Tibial nerve (tissue), 4 donors: ENCODE data around the gene PCDHB12. TPM values are rescaled to one million over a fixed set of nuclear protein-coding genes. Genes with fewer than 3 reads are reported as not detected.
"Not testable (repeated sequence)": the region's sequence is repeated elsewhere in the genome, so short reads cannot be mapped to it uniquely, and the experiment has no call there.

Experiments used
- DNase-seq, 2 donors: peaks; one replicate each; pipeline ENCODE4 v3.0.0-alpha.2; 2019; ENCODE audit warnings: low spot score in 2 of 2
- H3K27ac ChIP-seq, 4 donors: fragments of 200-600 bp; sonication (generic) in 3 of 4; one replicate each; pipeline ENCODE4 v1.5.1; 2017 to 2019; ENCODE audit warnings: mild to moderate bottlenecking in 1 of 4
- H3K27me3 ChIP-seq, 2 donors: fragments of 200-600 bp; sonication (generic) in 1 of 2; one replicate each; pipeline versions ENCODE4 v1.5.1 to v1.6.0; 2017 to 2019
- H3K36me3 ChIP-seq, 3 donors: fragments of 200-600 bp; sonication (generic); one replicate each; pipeline ENCODE4 v1.5.1; 2018 to 2019
- H3K4me1 ChIP-seq, 4 donors: fragments of 200-600 bp; sonication (generic) in 3 of 4; one replicate each; pipeline ENCODE4 v1.5.1; 2017 to 2019
- H3K4me3 ChIP-seq, 4 donors: fragments of 200-600 bp; sonication (generic) in 3 of 4; one replicate each; pipeline ENCODE4 v1.5.1; 2017 to 2019; ENCODE audit warnings: mild to moderate bottlenecking in 1 of 4, moderate library complexity in 1 of 4
- H3K9me3 ChIP-seq, 4 donors: fragments of 200-600 bp; sonication (generic) in 3 of 4; one replicate each; pipeline ENCODE4 v1.5.1; 2017 to 2019
- CTCF ChIP-seq, 5 experiments: fragments of 200-600 bp in 3 of 5; fragments of 450-650 bp in 2 of 5; sonication (generic) in 3 of 5; IDR thresholded peaks; one replicate each; pipeline ENCODE4 v1.5.1; 2016 to 2019; ENCODE audit warnings: antibody characterized with exemption in 5 of 5, mild to moderate bottlenecking in 3 of 5, moderate library complexity in 2 of 5
- EP300 ChIP-seq, 2 donors: sonication (generic); formaldehyde crosslinking; IDR thresholded peaks; one replicate each; pipeline ENCODE4 v1.6.1; 2017; ENCODE audit warnings: antibody characterized with exemption in 2 of 2, mild to moderate bottlenecking in 1 of 2
- POLR2A ChIP-seq, 2 donors: fragments of 450-650 bp; IDR thresholded peaks; one replicate each; pipeline ENCODE4 v1.6.1; 2017; ENCODE audit warnings: antibody characterized with exemption in 2 of 2, mild to moderate bottlenecking in 2 of 2, moderate library complexity in 2 of 2
- WGBS, 2 donors: methylation state at CpG; one replicate each; pipeline ENCODE4 v1.1.5; 2018; 5-methylcytosine and 5-hydroxymethylcytosine counted together
- total RNA-seq, 4 donors: library from RNA; depleted of rRNA; stranded (reverse); fragments of >200 nt; gene quantifications; one replicate each; pipeline ENCODE4 v1.1.0, GENCODE V29; 2016

Gene PCDHB12
- total RNA-seq: 10 to 100 TPM in 3 of 4 donors, 1 to 10 TPM in 1; 5.7 to 12.6 (median 12.2) TPM

GRCh38 chr5:141208478-141208877 is at the start of gene PCDHB12:
TSS of gene PCDHB12 (plus strand) at chr5:141208719. CDS start at chr5:141208908, 189 bp downstream.
- TF ChIP-seq EP300 (IDR thresholded peaks at IDR 0.05) (no peak), CTCF (IDR thresholded peaks at IDR 0.05) (peak in 1 of 5 experiments; percentile 13), POLR2A (IDR thresholded peaks at IDR 0.05) (no peak)
- no peaks in the 10 kb centered on the region for H3K4me1 ChIP-seq
- peak within 1 kb of the TSS in 1 of 4 donors; percentile 24 for H3K4me3 ChIP-seq
- peaks cover 0 to 97% (median 35%) of the 10 kb centered on the region in 4 donors for H3K9me3 ChIP-seq
- H3K36me3 ChIP-seq: peaks cover 0 to 14% (median 0%) of the 10 kb centered on the region in 3 donors
- no peaks in the 10 kb centered on the region for H3K27me3 ChIP-seq
- no peak within 1 kb of the TSS for H3K27ac ChIP-seq
- peak in 1 of 2 donors; percentile 9 for DNase-seq
- WGBS, 2 donors: 21 to 22% methylated on average over 11 of the region's 11 CpGs

- H3K4me1 ChIP-seq: no peaks in the 10 kb centered on the region
- H3K4me3 ChIP-seq: peak within 1 kb of the TSS in 1 of 4 donors; percentile 34
- peaks cover 0 to 79% (median 26%) of the 10 kb centered on the region in 4 donors for H3K9me3 ChIP-seq
- peaks cover 0 to 13% (median 0%) of the 10 kb centered on the region in 3 donors for H3K36me3 ChIP-seq
- H3K27me3 ChIP-seq: no peaks in the 10 kb centered on the region
- DNase-seq: no peak
- H3K27ac ChIP-seq: peak within 1 kb of the TSS in 1 of 4 donors; percentile 18
- 31 to 48% methylated on average over 20 of the region's 20 CpGs for WGBS, 2 donors
- TF ChIP-seq EP300 (IDR thresholded peaks at IDR 0.05): no peak
- TF ChIP-seq CTCF (IDR thresholded peaks at IDR 0.05): peak in 4 of 5 experiments; percentile 9 to 33 (median 28)
- no peak for TF ChIP-seq POLR2A (IDR thresholded peaks at IDR 0.05)
Observed at GRCh38 chr5:141172381-141173204, 35.9 kb upstream of the PCDHB12 start, which contains the start of gene PCDHB7. TSS of gene PCDHB7 (plus strand) at chr5:141172644. CDS start at chr5:141172836, 192 bp downstream.

- not testable (repeated sequence) for DNase-seq, H3K27me3 ChIP-seq, H3K27ac ChIP-seq, H3K4me1 ChIP-seq, H3K4me3 ChIP-seq
- Histone ChIP-seq H3K9me3 (peaks cover 0 to 82% (median 33%) of the 10 kb centered on the region in 4 donors), H3K36me3 (peaks cover 0 to 16% (median 0%) of the 10 kb centered on the region in 3 donors)
- 53 to 62% methylated on average over 62 to 72 of the region's 79 CpGs for WGBS, 2 donors
Observed at GRCh38 chr5:141174291-141175104, 34.0 kb upstream of the PCDHB12 start.

GRCh38 chr5:141175933-141176332 is 32.6 kb upstream of the PCDHB12 start:
- Histone ChIP-seq H3K36me3 (peaks cover 0 to 16% (median 0%) of the 10 kb centered on the region in 3 donors), H3K27ac (no peak overlapping the region), H3K9me3 (peaks cover 0 to 89% (median 31%) of the 10 kb centered on the region in 4 donors), H3K4me3 (no peak overlapping the region), H3K27me3 (peaks cover 0 to 8% of the 10 kb centered on the region in 2 donors), H3K4me1 (no peaks in the 10 kb centered on the region)
- no peak for DNase-seq
- no peak for TF ChIP-seq POLR2A (IDR thresholded peaks at IDR 0.05)
- TF ChIP-seq EP300 (IDR thresholded peaks at IDR 0.05): no peak
- no peak for TF ChIP-seq CTCF (IDR thresholded peaks at IDR 0.05)
- 64 to 69% methylated on average over 1 of the region's 1 CpG for WGBS, 2 donors

- H3K27me3 ChIP-seq, H3K4me1 ChIP-seq, H3K4me3 ChIP-seq, H3K27ac ChIP-seq, DNase-seq: not testable (repeated sequence)
- 31 to 42% methylated on average over 14 to 18 of the region's 18 CpGs for WGBS, 2 donors
- H3K36me3 ChIP-seq: peaks cover 0 to 16% (median 0%) of the 10 kb centered on the region in 3 donors
- peaks cover 0 to 89% (median 35%) of the 10 kb centered on the region in 4 donors for H3K9me3 ChIP-seq
Observed at GRCh38 chr5:141177577-141178191, 30.8 kb upstream of the PCDHB12 start, which contains the start of gene PCDHB8. TSS of gene PCDHB8 (plus strand) at chr5:141177790. CDS start at chr5:141178035, 245 bp downstream.

- Histone ChIP-seq H3K36me3 (peaks cover 0 to 12% (median 0%) of the 10 kb centered on the region in 3 donors), H3K9me3 (peaks cover 0 to 88% (median 36%) of the 10 kb centered on the region in 4 donors)
- not testable (repeated sequence) for H3K4me3 ChIP-seq, DNase-seq, H3K27ac ChIP-seq, H3K27me3 ChIP-seq, H3K4me1 ChIP-seq
- 45 to 58% methylated on average over 32 to 34 of the region's 39 CpGs for WGBS, 2 donors
Observed at GRCh38 chr5:141179371-141179770, 29.1 kb upstream of the PCDHB12 start.

- peaks cover 0 to 88% (median 37%) of the 10 kb centered on the region in 4 donors for H3K9me3 ChIP-seq
- not testable (repeated sequence) for H3K4me1 ChIP-seq, H3K4me3 ChIP-seq, H3K27ac ChIP-seq, H3K27me3 ChIP-seq, DNase-seq
- peaks cover 0 to 12% (median 0%) of the 10 kb centered on the region in 3 donors for H3K36me3 ChIP-seq
- WGBS, 2 donors: 40 to 49% methylated on average over 17 to 24 of the region's 32 CpGs
Observed at GRCh38 chr5:141179876-141180275, 28.6 kb upstream of the PCDHB12 start.
